Thyroid gland (tissue), 4 donors: ENCODE results near the gene ADAMTSL1. TPM values are rescaled to one million over a fixed set of nuclear protein-coding genes. Genes with fewer than 3 reads are reported as not detected.

ENCODE experiments used
- DNase-seq, 2 donors: peaks; one replicate each; pipeline ENCODE4 v3.0.0-alpha.2; 2019
- H3K27ac ChIP-seq, 3 donors: fragments of 200-600 bp; sonication (generic); 1 replicate in 2 of 3; 2 replicates in 1 of 3; pipeline ENCODE4 v1.5.1; 2016 to 2019; ENCODE audit warnings: mild to moderate bottlenecking in 1 of 3, moderate library complexity in 1 of 3
- H3K27me3 ChIP-seq: fragments of 200-600 bp; sonication (generic); one replicate; pipeline ENCODE4 v1.5.1; 2019
- H3K36me3 ChIP-seq, 2 donors: fragments of 200-600 bp; sonication (generic); one replicate each; pipeline ENCODE4 v1.5.1; 2016 to 2019
- H3K4me1 ChIP-seq, 2 donors: fragments of 200-600 bp; sonication (generic); one replicate each; pipeline ENCODE4 v1.5.1; 2017 to 2019
- H3K4me3 ChIP-seq, 3 donors: fragments of 200-600 bp; sonication (generic); replicated peaks in 1 of 3; 1 replicate in 2 of 3; 2 replicates in 1 of 3; pipeline ENCODE4 v1.5.1; 2016; ENCODE audit warnings: mild to moderate bottlenecking in 1 of 3
- H3K9me3 ChIP-seq: fragments of 200-600 bp; sonication (generic); one replicate; pipeline ENCODE4 v1.5.1; 2017
- POLR2A ChIP-seq, 2 donors: fragments of 450-650 bp; IDR thresholded peaks; one replicate each; pipeline ENCODE4 v1.6.1; 2017; ENCODE audit warnings: antibody characterized with exemption in 2 of 2, mild to moderate bottlenecking in 2 of 2, moderate library complexity in 1 of 2
- WGBS, 2 donors: methylation state at CpG; one replicate each; pipeline ENCODE4 v1.1.5; 2017; 5-methylcytosine and 5-hydroxymethylcytosine counted together
- intact Hi-C: fragments of 100-400 bp; cut with DNase I; formaldehyde crosslinking; loops from one replicate; pipeline ENCODE4 v1.15.1; 2023
- total RNA-seq, 4 donors: library from RNA; depleted of rRNA; stranded (reverse); fragments of >200 nt; gene quantifications; one replicate each; pipeline ENCODE4 v1.2.3, GENCODE V29; 2016
- TF ChIP-seq, protein P1 (sequence below), 6 experiments: fragments of 200-600 bp in 3 of 6; fragments of 450-650 bp in 3 of 6; sonication (generic) in 3 of 6; IDR thresholded peaks; one replicate each; pipeline ENCODE4 v1.5.1; 2016 to 2019; ENCODE audit warnings: antibody characterized with exemption in 6 of 6, mild to moderate bottlenecking in 2 of 6, inconsistent platforms in 1 of 6, moderate library complexity in 1 of 6

ADAMTSL1 gene
- total RNA-seq, 4 donors from 2014 or later = 1.6 to 9.0 (median 4.8) TPM

DNA sequence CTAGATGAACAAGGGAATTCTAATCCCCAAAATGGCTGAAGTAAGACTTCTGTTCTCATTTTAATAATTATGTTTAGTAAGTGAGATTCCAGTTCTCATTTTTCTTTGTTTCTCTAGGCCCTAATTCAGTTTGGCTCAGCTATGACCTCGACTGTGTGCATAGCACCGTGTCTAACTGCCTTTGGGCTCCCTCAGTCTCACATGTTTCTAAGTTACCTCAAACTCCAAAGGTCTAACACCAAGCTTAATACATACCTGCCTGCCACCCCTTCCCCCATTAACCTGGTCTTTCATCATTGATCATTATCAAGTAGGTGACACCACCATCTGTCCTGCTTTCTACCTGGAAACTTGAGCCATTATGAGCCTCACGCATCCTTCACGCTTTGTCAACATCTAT lies 285.9 kb downstream of the ADAMTSL1 start:
- no peak overlapping the region for H3K4me3 ChIP-seq
- TF ChIP-seq, protein P1, sequence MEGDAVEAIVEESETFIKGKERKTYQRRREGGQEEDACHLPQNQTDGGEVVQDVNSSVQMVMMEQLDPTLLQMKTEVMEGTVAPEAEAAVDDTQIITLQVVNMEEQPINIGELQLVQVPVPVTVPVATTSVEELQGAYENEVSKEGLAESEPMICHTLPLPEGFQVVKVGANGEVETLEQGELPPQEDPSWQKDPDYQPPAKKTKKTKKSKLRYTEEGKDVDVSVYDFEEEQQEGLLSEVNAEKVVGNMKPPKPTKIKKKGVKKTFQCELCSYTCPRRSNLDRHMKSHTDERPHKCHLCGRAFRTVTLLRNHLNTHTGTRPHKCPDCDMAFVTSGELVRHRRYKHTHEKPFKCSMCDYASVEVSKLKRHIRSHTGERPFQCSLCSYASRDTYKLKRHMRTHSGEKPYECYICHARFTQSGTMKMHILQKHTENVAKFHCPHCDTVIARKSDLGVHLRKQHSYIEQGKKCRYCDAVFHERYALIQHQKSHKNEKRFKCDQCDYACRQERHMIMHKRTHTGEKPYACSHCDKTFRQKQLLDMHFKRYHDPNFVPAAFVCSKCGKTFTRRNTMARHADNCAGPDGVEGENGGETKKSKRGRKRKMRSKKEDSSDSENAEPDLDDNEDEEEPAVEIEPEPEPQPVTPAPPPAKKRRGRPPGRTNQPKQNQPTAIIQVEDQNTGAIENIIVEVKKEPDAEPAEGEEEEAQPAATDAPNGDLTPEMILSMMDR (IDR thresholded peaks at IDR 0.05) = no peak
- TF ChIP-seq POLR2A (IDR thresholded peaks at IDR 0.05) = no peak
- no peaks in the 10 kb centered on the region for H3K4me1 ChIP-seq
- whole genome bisulfite sequencing, 2 donors = 93 to 96% methylated on average over 4 of the region's 4 CpGs
- no peaks in the 10 kb centered on the region for H3K27me3 ChIP-seq
- no peaks in the 10 kb centered on the region for H3K36me3 ChIP-seq
- no peak overlapping the region for H3K27ac ChIP-seq
- no peak for DNase-seq
- intact Hi-C loops = no loop called here
- H3K9me3 ChIP-seq = no peaks in the 10 kb centered on the region

DNA sequence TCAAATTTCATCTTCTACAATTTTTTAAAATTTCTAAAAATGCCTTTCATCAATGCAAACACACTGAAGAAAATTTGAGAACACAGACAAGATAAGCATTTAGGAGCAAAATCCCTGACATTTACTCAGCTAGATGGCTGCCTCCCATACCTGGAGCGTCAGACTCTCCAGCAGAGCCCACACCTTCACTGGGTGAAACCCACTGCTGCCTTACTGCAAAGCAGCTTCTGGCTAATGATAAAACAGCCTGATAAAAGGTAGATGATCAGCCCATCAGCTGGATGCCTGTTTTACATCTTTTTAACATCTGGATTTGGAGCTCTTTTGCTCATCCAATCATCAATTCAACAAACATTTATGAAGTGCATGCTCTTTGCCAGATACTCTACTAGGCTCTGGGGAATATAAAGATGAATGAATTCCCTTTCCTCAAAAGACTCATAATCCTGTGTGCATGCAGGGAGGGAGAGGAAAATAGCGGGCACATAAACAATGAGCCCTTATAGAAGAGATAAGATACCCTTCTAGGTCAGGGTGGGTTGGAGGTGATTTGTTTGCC lies 287.9 kb downstream of the ADAMTSL1 start:
- WGBS, 2 donors = 83 to 90% methylated on average over 2 of the region's 2 CpGs
- TF ChIP-seq, protein P1 (IDR thresholded peaks at IDR 0.05) = no peak
- no peak for TF ChIP-seq POLR2A (IDR thresholded peaks at IDR 0.05)
- Histone ChIP-seq H3K4me3 (no peak overlapping the region), H3K36me3 (no peaks in the 10 kb centered on the region), H3K27me3 (no peaks in the 10 kb centered on the region), H3K9me3 (no peaks in the 10 kb centered on the region), H3K4me1 (no peaks in the 10 kb centered on the region), H3K27ac (no peak overlapping the region)
- intact Hi-C loops = no loop called here
- DNase-seq = no peak

DNA sequence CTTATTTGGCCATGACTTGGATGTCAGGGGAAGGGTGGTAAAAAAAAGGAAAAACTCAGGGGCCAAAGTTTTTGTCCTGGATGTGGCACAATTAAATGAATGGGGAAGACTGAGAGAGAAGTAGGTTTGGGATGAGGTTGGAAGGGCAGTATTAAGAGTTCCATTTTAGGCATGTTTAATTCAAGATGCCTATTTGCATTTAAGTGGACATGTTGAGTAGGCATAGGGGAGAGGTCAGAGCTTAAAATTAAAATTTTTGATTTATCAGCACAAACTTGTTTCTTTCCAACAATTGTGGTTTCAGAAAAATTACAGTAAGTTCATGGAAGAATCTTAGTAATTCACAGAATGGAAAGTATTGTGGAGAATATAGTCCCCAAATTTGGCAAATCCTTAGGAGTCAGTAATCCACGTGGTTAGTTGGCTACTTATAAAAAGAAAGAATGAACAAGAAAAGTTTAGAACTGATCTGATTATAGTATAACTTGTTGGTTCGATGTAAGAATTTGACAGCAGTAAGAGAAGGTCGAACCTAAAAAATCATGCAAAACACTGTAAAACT lies 293.1 kb downstream of the ADAMTSL1 start:
- no peaks in the 10 kb centered on the region for H3K36me3 ChIP-seq
- H3K4me1 ChIP-seq = no peaks in the 10 kb centered on the region
- intact Hi-C loops = no loop called here
- no peak for DNase-seq
- 90 to 93% methylated on average over 3 of the region's 3 CpGs for WGBS, 2 donors
- H3K9me3 ChIP-seq = no peaks in the 10 kb centered on the region
- H3K27ac ChIP-seq = no peak overlapping the region
- no peak overlapping the region for H3K4me3 ChIP-seq
- H3K27me3 ChIP-seq = no peaks in the 10 kb centered on the region
- TF ChIP-seq, protein P1 (IDR thresholded peaks at IDR 0.05) = no peak
- no peak for TF ChIP-seq POLR2A (IDR thresholded peaks at IDR 0.05)

DNA sequence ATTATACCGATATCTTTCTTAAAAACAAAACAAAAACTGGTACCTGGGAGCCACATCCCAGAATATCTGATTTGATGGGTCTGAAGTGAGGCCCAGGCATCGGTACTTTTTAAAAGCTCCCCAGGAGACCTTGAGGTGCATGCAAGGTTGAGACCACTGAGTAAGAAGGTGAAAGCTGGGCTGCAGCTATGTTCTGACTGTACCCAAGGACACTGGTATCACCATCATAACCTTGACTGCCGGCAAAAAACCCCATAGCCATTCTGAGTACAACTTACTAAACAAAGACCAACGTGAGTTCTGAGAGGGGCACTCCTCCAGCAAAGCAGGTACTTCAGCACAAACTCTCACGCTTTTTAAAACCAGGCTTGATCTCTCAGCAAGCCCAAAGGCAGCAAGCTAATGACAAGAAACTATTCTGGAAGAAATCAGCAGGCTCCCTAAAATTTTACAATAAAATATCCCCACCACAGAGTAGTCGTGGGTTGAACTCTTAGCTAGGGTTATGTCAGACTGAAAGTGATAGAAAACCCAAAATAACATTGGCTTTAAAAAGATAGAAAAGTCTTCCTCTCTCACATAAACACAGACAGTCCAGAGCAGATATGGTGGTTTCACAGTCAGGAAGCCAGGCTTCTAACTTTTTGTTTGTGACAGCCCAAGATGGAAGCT lies 295.1 kb downstream of the ADAMTSL1 start:
- Histone ChIP-seq H3K27ac (no peak overlapping the region), H3K4me3 (no peak overlapping the region), H3K27me3 (no peaks in the 10 kb centered on the region), H3K9me3 (no peaks in the 10 kb centered on the region), H3K36me3 (no peaks in the 10 kb centered on the region), H3K4me1 (no peaks in the 10 kb centered on the region)
- WGBS, 2 donors = 68 to 79% methylated on average over 6 of the region's 6 CpGs
- no peak for DNase-seq
- no peak for TF ChIP-seq POLR2A (IDR thresholded peaks at IDR 0.05)
- TF ChIP-seq, protein P1 (IDR thresholded peaks at IDR 0.05) = no peak
- intact Hi-C loops = no loop called here
